AG20443 (cell line): ENCODE data around the gene PDIA3.
"Not testable (repeated sequence)": the region's sequence is repeated elsewhere in the genome, so short reads cannot be mapped to it uniquely, and the experiment has no call there.

Experiments
- DNase-seq: peaks from one replicate; pipeline ENCODE4 v3.0.0; 2012; ENCODE audit warnings: low spot score, mixed read lengths

Gene PDIA3

GRCh38 chr15:43746245-43746902 is at the start of gene PDIA3:
PDIA3 (plus strand) TSS chr15:43746438; CDS start chr15:43746540, 102 bp downstream.
- peak; percentile 97 for DNase-seq

GRCh38 chr15:43702174-43702573 is 44.1 kb upstream of the PDIA3 start:
- DNase-seq = no peak

GRCh38 chr15:43702701-43703424 is 43.4 kb upstream of the PDIA3 start:
- DNase-seq = no peak

- DNase-seq = not testable (repeated sequence)
Observed at GRCh38 chr15:43710431-43711131, 35.7 kb upstream of the PDIA3 start.

GRCh38 chr15:43723151-43723550 is 23.1 kb upstream of the PDIA3 start:
- DNase-seq = no peak

- DNase-seq = not testable (repeated sequence)
Observed at GRCh38 chr15:43726306-43726705, 19.9 kb upstream of the PDIA3 start.

GRCh38 chr15:43728053-43728725 is 18.0 kb upstream of the PDIA3 start:
- peak; percentile 45 for DNase-seq

- DNase-seq = no peak
Observed at GRCh38 chr15:43735416-43735815, 10.8 kb upstream of the PDIA3 start.

GRCh38 chr15:43746903-43747309 is 668 bp downstream of the PDIA3 start:
- DNase-seq = not testable (repeated sequence)

GRCh38 chr15:43748376-43748775 is 2.1 kb downstream of the PDIA3 start:
- DNase-seq = peak; percentile 51

GRCh38 chr15:43749690-43750345 is 3.6 kb downstream of the PDIA3 start:
- DNase-seq = no peak

- no peak for DNase-seq
Observed at GRCh38 chr15:43751885-43752284, 5.6 kb downstream of the PDIA3 start.

GRCh38 chr15:43762824-43763223 is 16.6 kb downstream of the PDIA3 start:
- no peak for DNase-seq

- no peak for DNase-seq
Observed at GRCh38 chr15:43763819-43764446, 17.7 kb downstream of the PDIA3 start.

- DNase-seq = peak; percentile 76
Observed at GRCh38 chr15:43769584-43770228, 23.5 kb downstream of the PDIA3 start.

GRCh38 chr15:43771816-43772215 is 25.6 kb downstream of the PDIA3 start:
- no peak for DNase-seq

- no peak for DNase-seq
Observed at GRCh38 chr15:43772624-43773023, 26.4 kb downstream of the PDIA3 start.

- DNase-seq = no peak
Observed at GRCh38 chr15:43774062-43774461, 27.8 kb downstream of the PDIA3 start.

GRCh38 chr15:43775411-43775965 is 29.2 kb downstream of the PDIA3 start:
- DNase-seq = peak; percentile 24

GRCh38 chr15:43776101-43776717 is 30.0 kb downstream of the PDIA3 start:
- DNase-seq = no peak
